NCI-H187 treated with DMSO at 0.1 percent for 48 hours (cell line): ENCODE results near the gene HNRNPH1.
"Not testable (repeated sequence)": the region's sequence is repeated elsewhere in the genome, so short reads cannot be mapped to it uniquely, and the experiment has no call there.

Source experiments
- DNase-seq: peaks from one replicate; lab custom pipeline; 2025; lab: John Stamatoyannopoulos, UW

HNRNPH1 gene

GRCh38 chr5:179623003-179623905, at the start of gene HNRNPH1:
HNRNPH1 (minus strand) TSS chr5:179623671; CDS start chr5:179623133, 538 bp downstream.
- DNase-seq = peak; percentile 95

DNA sequence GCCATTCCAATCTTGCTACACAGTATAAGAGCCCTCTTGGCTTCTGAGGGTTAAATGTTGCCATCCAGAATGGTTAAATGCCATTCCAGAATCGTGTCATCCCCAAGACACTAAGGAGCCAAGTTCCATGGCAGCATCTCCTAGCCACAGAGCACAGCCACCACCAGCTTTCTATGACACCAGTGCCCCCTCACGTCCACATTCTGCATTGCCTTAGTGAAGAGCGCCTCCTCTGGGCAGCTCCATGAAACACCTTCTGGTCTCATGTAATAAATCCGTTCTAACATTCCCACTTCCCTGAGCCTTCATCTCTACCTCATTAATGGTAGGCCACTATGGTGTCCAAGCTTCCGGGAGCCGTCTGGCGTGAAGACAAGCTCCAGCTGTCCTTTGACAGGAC, 44.9 kb upstream of the HNRNPH1 start:
- no peak for DNase-seq

DNA sequence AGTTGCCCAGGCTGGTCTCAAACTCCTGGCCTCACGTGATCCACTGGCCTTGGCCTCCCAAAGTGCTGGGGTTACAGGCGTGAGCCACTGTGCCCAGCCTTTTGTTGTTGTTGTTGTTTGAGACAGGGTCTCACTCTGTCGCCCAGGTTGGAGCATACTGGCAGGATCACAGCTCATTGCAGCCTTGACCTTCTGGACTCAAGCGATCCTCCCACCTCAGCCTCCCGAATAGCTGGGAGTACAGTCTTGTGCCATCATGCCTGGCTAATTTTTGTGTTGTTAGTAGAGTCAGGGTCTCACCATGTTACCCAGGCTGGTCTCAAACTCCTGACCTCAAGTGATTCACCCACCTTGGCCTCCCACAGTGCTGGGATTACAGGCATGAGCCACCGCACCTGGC, 38.2 kb upstream of the HNRNPH1 start:
- DNase-seq = not testable (repeated sequence)

- not testable (repeated sequence) for DNase-seq
These were observed 34.8 kb upstream of the HNRNPH1 start for GRCh38 chr5:179658179-179658856.

- not testable (repeated sequence) for DNase-seq
These were observed 34.1 kb upstream of the HNRNPH1 start for GRCh38 chr5:179657302-179658178.

GRCh38 chr5:179653135-179653534, 29.7 kb upstream of the HNRNPH1 start:
- not testable (repeated sequence) for DNase-seq

- DNase-seq = not testable (repeated sequence)
These were observed 26.8 kb upstream of the HNRNPH1 start for GRCh38 chr5:179650245-179650644.

- DNase-seq = not testable (repeated sequence)
These were observed 25.8 kb upstream of the HNRNPH1 start for GRCh38 chr5:179649166-179649703.

DNA sequence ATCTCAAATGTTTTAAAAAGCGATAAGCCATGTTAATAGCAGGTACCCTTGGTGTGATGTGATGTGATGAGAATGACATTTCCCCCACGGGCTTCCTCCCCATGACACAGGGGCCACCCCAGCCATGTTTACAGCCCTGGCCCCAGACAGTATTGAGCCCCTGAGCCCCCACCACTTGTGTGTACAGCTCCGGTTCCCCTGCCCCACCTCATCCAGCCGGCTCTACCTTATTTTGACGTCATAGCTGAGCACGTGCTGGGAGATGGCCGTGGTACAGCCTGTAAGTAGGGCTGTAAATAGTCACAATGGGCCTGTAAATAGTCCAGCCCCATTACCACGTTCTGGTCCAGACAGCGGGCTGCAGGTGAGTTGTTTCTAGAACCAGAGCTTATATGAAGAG, 24.9 kb upstream of the HNRNPH1 start:
- DNase-seq = no peak

GRCh38 chr5:179644766-179645165, 21.3 kb upstream of the HNRNPH1 start:
- DNase-seq = not testable (repeated sequence)

GRCh38 chr5:179643141-179643920, 19.9 kb upstream of the HNRNPH1 start:
- DNase-seq = not testable (repeated sequence)

DNA sequence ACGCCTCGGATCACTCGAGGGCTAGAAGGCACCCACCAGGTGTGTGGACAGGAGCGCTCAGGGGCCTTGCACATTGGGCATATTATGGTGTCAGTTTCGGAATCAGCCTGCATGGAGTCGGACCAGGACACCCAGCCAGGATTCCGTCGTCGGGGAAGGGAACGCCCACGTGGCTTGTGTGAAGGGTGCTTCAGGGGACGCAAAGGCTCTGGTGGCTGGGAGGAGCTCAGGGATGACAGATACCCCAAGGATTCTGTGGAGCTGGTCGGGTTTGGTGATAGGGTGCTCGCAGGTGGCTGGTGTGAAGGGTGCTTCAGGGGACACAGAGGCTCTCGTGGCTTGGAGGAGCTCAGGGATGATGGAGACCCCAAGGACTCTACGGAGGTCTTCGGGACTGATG, 19.2 kb upstream of the HNRNPH1 start:
- not testable (repeated sequence) for DNase-seq

DNA sequence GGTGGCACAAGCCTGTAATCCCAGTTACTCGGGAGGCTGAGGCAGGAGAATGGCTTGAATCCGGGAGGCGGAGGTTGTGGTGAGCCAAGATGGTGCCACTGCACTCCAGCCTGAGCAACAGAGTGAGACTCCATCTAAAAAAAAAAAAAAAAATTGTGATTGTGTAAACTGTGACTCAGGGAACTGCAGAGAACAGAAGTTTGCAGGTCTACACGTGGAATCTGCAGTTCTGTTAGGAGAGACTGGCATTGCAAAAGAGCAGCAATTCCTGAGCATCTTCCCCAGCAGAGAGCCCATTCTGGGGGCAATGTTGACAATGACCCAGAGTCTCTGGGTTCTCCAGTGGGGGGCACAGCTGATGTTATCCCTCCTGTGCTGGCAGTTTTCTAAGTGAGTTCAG, 18.3 kb upstream of the HNRNPH1 start:
- DNase-seq = not testable (repeated sequence)

GRCh38 chr5:179639296-179639695, 15.8 kb upstream of the HNRNPH1 start:
- not testable (repeated sequence) for DNase-seq

DNA sequence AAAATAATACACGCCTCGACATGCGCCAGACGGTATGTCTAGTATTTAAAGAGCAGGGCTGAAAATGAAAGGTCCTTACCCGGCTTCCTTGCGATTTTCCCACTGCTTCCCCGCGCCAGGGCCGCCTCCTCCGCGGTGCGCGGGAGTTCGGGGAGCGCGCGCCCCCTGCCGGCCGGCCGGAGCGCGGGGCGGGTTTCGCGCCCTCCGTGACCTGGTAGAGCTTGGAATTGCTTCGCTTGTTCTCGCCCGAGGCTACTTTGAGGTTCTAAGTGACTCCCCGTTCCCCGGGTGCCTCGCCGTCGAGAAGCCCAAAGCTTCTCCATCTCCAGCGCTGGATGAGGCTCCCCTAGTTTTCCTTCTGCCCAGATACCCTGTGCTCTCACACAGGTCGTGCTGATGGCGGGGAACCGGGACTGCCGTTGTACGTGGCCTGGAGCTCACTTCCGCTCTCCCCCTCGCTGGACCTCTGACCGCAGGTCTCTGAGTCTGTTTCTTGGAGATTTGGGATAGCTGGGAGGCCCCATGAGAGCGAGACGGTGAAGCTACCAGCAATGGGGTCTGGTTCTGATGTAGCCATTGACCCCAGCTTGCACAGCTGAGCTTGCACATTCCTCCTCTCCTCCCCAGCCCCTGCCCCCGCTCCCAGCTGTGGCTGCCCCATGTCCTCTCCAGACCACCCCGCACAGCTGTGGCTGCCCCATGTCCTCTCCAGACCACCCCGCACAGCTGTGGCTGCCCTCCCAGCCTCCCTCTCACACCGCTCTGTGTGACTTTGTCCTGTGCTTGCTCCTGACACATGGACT, 11.1 kb upstream of the HNRNPH1 start:
- not testable (repeated sequence) for DNase-seq

GRCh38 chr5:179633501-179634369, 10.3 kb upstream of the HNRNPH1 start:
- DNase-seq = not testable (repeated sequence)

DNA sequence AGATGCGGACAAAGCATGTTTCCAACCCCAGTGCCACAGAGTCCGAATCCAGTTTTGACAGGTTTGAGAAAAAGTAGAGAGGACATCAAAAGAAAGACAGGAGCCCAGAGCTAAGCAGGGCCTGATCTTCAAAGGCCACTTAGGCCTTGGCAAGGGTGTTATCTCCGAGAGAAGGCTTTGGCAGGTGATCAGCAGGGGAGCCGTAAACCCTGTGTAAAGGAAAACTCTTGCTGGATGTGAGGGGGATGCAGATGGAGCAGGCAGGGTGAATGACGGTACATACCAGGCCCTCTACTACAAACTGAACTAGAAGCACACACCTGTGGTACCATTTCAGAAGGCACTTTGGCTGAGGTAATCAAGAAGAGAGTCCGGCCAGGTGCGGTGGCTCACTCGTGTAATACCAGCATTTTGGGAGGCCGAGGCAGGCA, 1.4 kb upstream of the HNRNPH1 start:
- DNase-seq = no peak

- no peak for DNase-seq
These were observed 653 bp upstream of the HNRNPH1 start for GRCh38 chr5:179623906-179624741.
